KMS-11 (cell line): ENCODE results near the gene RAB31.

Experiments
- H2AFZ ChIP-seq: fragments of 200-600 bp; sonication (generic); 2 replicates; pipeline ENCODE4 v1.6.1; 2016; ENCODE audit warnings: antibody characterized with exemption, mixed run types, low read depth
- H3K27ac ChIP-seq: fragments of 200-600 bp; sonication (generic); 2 replicates; pipeline ENCODE4 v1.6.1; 2016; ENCODE audit warnings: mild to moderate bottlenecking, mixed run types
- H3K27me3 ChIP-seq: fragments of 200-600 bp; sonication (generic); 2 replicates; pipeline ENCODE4 v1.6.1; 2017; ENCODE audit warnings: mild to moderate bottlenecking, low read depth, mixed run types, moderate library complexity; ENCODE audit not compliant: insufficient read depth
- H3K36me3 ChIP-seq: fragments of 200-600 bp; sonication (generic); 2 replicates; pipeline ENCODE4 v1.6.1; 2017; ENCODE audit warnings: mild to moderate bottlenecking, mixed run types; ENCODE audit not compliant: insufficient read depth
- H3K4me1 ChIP-seq: fragments of 200-600 bp; sonication (generic); 2 replicates; pipeline ENCODE4 v1.6.1; 2016; ENCODE audit warnings: mild to moderate bottlenecking, low read depth, mixed run types; ENCODE audit not compliant: poor library complexity, severe bottlenecking
- H3K4me2 ChIP-seq: fragments of 200-600 bp; sonication (generic); 2 replicates; pipeline ENCODE4 v1.7.0; 2016; ENCODE audit warnings: mild to moderate bottlenecking, mixed run types
- H3K4me3 ChIP-seq: fragments of 200-600 bp; sonication (generic); IDR thresholded peaks from 2 replicates; pipeline ENCODE4 v1.6.1; 2017; ENCODE audit warnings: low read depth, low read length, mixed read lengths; ENCODE audit not compliant: insufficient read depth
- H3K79me2 ChIP-seq: fragments of 200-600 bp; sonication (generic); 2 replicates; pipeline ENCODE4 v1.6.1; 2016; ENCODE audit warnings: low read depth, mixed run types; ENCODE audit not compliant: insufficient read depth
- H3K9ac ChIP-seq: fragments of 200-600 bp; sonication (generic); 2 replicates; pipeline ENCODE4 v1.6.1; 2016; ENCODE audit warnings: mild to moderate bottlenecking, mixed run types
- H4K20me1 ChIP-seq: fragments of 200-600 bp; sonication (generic); 2 replicates; pipeline ENCODE4 v1.6.1; 2016; ENCODE audit warnings: mild to moderate bottlenecking, mixed run types; ENCODE audit not compliant: insufficient read depth
- CTCF ChIP-seq: fragments of 200-600 bp; sonication (generic); conservative IDR thresholded peaks from 2 replicates; pipeline ENCODE4 v1.6.1; 2017; ENCODE audit warnings: low read depth, mild to moderate bottlenecking, antibody characterized with exemption, low read length, moderate library complexity, mixed read lengths

Gene RAB31

GRCh38 chr18:9726936-9727335 is 18.8 kb downstream of the RAB31 start:
- Histone ChIP-seq H2AFZ (no peak overlapping the region), H3K4me2 (no peak overlapping the region), H3K4me3 (no peak overlapping the region), H3K79me2 (no peaks in the 10 kb centered on the region), H3K27me3 (no peaks in the 10 kb centered on the region), H4K20me1 (no peaks in the 10 kb centered on the region), H3K4me1 (no peaks in the 10 kb centered on the region), H3K9ac (no peak overlapping the region), H3K36me3 (no peaks in the 10 kb centered on the region), H3K27ac (no peak overlapping the region)
- TF ChIP-seq CTCF: no peak

- H3K4me2 ChIP-seq: no peak overlapping the region
- H3K79me2 ChIP-seq: no peaks in the 10 kb centered on the region
- no peaks in the 10 kb centered on the region for H3K36me3 ChIP-seq
- H3K27me3 ChIP-seq: no peaks in the 10 kb centered on the region
- no peak overlapping the region for H2AFZ ChIP-seq
- no peaks in the 10 kb centered on the region for H3K4me1 ChIP-seq
- H3K9ac ChIP-seq: no peak overlapping the region
- H3K4me3 ChIP-seq: no peak overlapping the region
- no peak for TF ChIP-seq CTCF
- H4K20me1 ChIP-seq: no peaks in the 10 kb centered on the region
- H3K27ac ChIP-seq: no peak overlapping the region
These were observed 22.7 kb downstream of the RAB31 start for GRCh38 chr18:9730786-9731185.

GRCh38 chr18:9731380-9731779 is 23.3 kb downstream of the RAB31 start:
- Histone ChIP-seq H4K20me1 (no peaks in the 10 kb centered on the region), H3K9ac (no peak overlapping the region), H3K27ac (no peak overlapping the region), H3K79me2 (no peaks in the 10 kb centered on the region), H3K4me1 (no peaks in the 10 kb centered on the region), H2AFZ (no peak overlapping the region), H3K4me3 (no peak overlapping the region), H3K4me2 (no peak overlapping the region), H3K27me3 (no peaks in the 10 kb centered on the region), H3K36me3 (no peaks in the 10 kb centered on the region)
- no peak for TF ChIP-seq CTCF

- H3K27me3 ChIP-seq: no peaks in the 10 kb centered on the region
- H3K9ac ChIP-seq: no peak overlapping the region
- H3K4me3 ChIP-seq: no peak overlapping the region
- H3K4me2 ChIP-seq: no peak overlapping the region
- H2AFZ ChIP-seq: no peak overlapping the region
- no peak for TF ChIP-seq CTCF
- no peak overlapping the region for H3K27ac ChIP-seq
- H4K20me1 ChIP-seq: no peaks in the 10 kb centered on the region
- H3K36me3 ChIP-seq: no peaks in the 10 kb centered on the region
- H3K79me2 ChIP-seq: no peaks in the 10 kb centered on the region
- H3K4me1 ChIP-seq: no peaks in the 10 kb centered on the region
These were observed 23.9 kb downstream of the RAB31 start for GRCh38 chr18:9732031-9732430.

- H3K4me2 ChIP-seq: no peak overlapping the region
These were observed 26.1 kb downstream of the RAB31 start for GRCh38 chr18:9734189-9734588.

More at GRCh38 chr18:9734189-9734588, 26.1 kb downstream of the RAB31 start:
- no peaks in the 10 kb centered on the region for H3K27me3 ChIP-seq
- no peaks in the 10 kb centered on the region for H3K4me1 ChIP-seq
- TF ChIP-seq CTCF: no peak
- H2AFZ ChIP-seq: no peak overlapping the region
- H4K20me1 ChIP-seq: no peaks in the 10 kb centered on the region
- no peaks in the 10 kb centered on the region for H3K36me3 ChIP-seq
- no peaks in the 10 kb centered on the region for H3K79me2 ChIP-seq
- no peak overlapping the region for H3K9ac ChIP-seq
- H3K4me3 ChIP-seq: no peak overlapping the region
- H3K27ac ChIP-seq: no peak overlapping the region
